Epithelial cell of esophagus (primary cell): Measurements from ENCODE around the gene RAB29.

Experiments
- DNase-seq: peaks from one replicate; pipeline ENCODE4 v3.0.0; 2010; ENCODE audit warnings: low read depth
- H3K4me3 ChIP-seq: 2 replicates; pipeline ENCODE4 v1.5.1; 2011; ENCODE audit warnings: mild to moderate bottlenecking, low read length, control low read depth
- CTCF ChIP-seq: IDR thresholded peaks from 2 replicates; pipeline ENCODE4 v1.5.1; 2011; ENCODE audit warnings: low read depth, mild to moderate bottlenecking, low read length, control low read depth, inconsistent platforms; ENCODE audit not compliant: insufficient read depth; ENCODE audit errors: missing control alignments

The RAB29 gene

GRCh38 chr1:205766570-205766969 lies 8.7 kb downstream of the RAB29 start:
- H3K4me3 ChIP-seq: no peak overlapping the region
- no peak for DNase-seq
- no peak for TF ChIP-seq CTCF

GRCh38 chr1:205766038-205766437 lies 9.2 kb downstream of the RAB29 start:
- no peak for TF ChIP-seq CTCF
- peak; percentile 64 for DNase-seq
- H3K4me3 ChIP-seq: no peak overlapping the region

- no peak for DNase-seq
- H3K4me3 ChIP-seq: no peak overlapping the region
- no peak for TF ChIP-seq CTCF
Observed at GRCh38 chr1:205764578-205764977, 10.7 kb downstream of the RAB29 start.

- no peak overlapping the region for H3K4me3 ChIP-seq
- DNase-seq: no peak
- TF ChIP-seq CTCF: no peak
Observed at GRCh38 chr1:205763980-205764379, 11.3 kb downstream of the RAB29 start.

GRCh38 chr1:205760606-205761005 lies 14.7 kb downstream of the RAB29 start:
- H3K4me3 ChIP-seq: no peak overlapping the region
- no peak for DNase-seq
- no peak for TF ChIP-seq CTCF

- TF ChIP-seq CTCF: no peak
- H3K4me3 ChIP-seq: no peak overlapping the region
- DNase-seq: no peak
Observed at GRCh38 chr1:205756552-205756951, 18.7 kb downstream of the RAB29 start.

GRCh38 chr1:205754857-205755256 lies 20.4 kb downstream of the RAB29 start:
- H3K4me3 ChIP-seq: no peak overlapping the region
- TF ChIP-seq CTCF: no peak
- DNase-seq: no peak
